Endothelial cell of umbilical vein (primary cell): ENCODE measurements around the gene ANKS1B. TPM values are rescaled to one million over a fixed set of nuclear protein-coding genes. Genes with fewer than 3 reads are reported as not detected.

Experiments used
- BruUV-seq: library from RNA; stranded (reverse); fragments of 400-500 nt; replicated peaks from 2 replicates; lab custom pipeline; 2021; lab: Mats Ljungman, UMichigan
- CTCF ChIA-PET: fragments of 300-600, 350-600 bp; sonication (Branson Sonifier 250); formaldehyde crosslinking; loops from one replicate; lab custom pipeline; 2021; ENCODE audit warnings: antibody characterized with exemption, inconsistent platforms; lab: Charles Lee
- POLR2A ChIA-PET: fragments of 300-600, 350-600 bp; sonication (Branson Sonifier 250); formaldehyde crosslinking; loops from one replicate; lab custom pipeline; 2021; ENCODE audit warnings: antibody characterized with exemption, inconsistent platforms; lab: Charles Lee
- DNase-seq: peaks from one replicate; pipeline ENCODE4 v3.0.0-alpha.2; 2011; ENCODE audit warnings: low read depth, low spot score
- FAIRE-seq: peaks from 2 replicates; lab custom pipeline; 2011; peaks lifted over from hg19 to GRCh38; lab: Jason Lieb, UNC
- H2AFZ ChIP-seq: 2 replicates; pipeline ENCODE4 v1.6.0; 2012; ENCODE audit warnings: low read depth, low read length, control low read depth, inconsistent platforms
- H3K27ac ChIP-seq: 2 replicates; pipeline ENCODE4 v1.5.1; 2011; ENCODE audit warnings: low read depth, mild to moderate bottlenecking, control low read depth, low read length, moderate library complexity; ENCODE audit not compliant: insufficient read depth
- H3K27me3 ChIP-seq, 2 experiments: 2 replicates each; pipeline versions ENCODE4 v1.6.0 to v1.6.1; 2011; ENCODE audit warnings: low read length in 2 of 2, mixed read lengths in 1 of 2; ENCODE audit not compliant: control insufficient read depth in 2 of 2, insufficient read depth in 2 of 2
- H3K36me3 ChIP-seq, 2 experiments: 2 replicates in 1 of 2; 3 replicates in 1 of 2; pipeline ENCODE4 v1.5.1; 2011; ENCODE audit warnings: low read length in 2 of 2, mild to moderate bottlenecking in 1 of 2, moderate library complexity in 1 of 2; ENCODE audit not compliant: control insufficient read depth in 2 of 2, insufficient read depth in 2 of 2; ENCODE audit errors: extremely low read depth in 1 of 2
- H3K4me1 ChIP-seq: 3 replicates; pipeline ENCODE4 v1.5.1; 2011; ENCODE audit warnings: mild to moderate bottlenecking, low read length; ENCODE audit not compliant: control insufficient read depth, insufficient read depth; ENCODE audit errors: extremely low read depth
- H3K4me2 ChIP-seq: 2 replicates; pipeline ENCODE4 v1.6.1; 2011; ENCODE audit warnings: low read length, control low read depth, mixed read lengths; ENCODE audit not compliant: insufficient read depth
- H3K4me3 ChIP-seq, 3 experiments: fragments of 200-600 bp in 1 of 3; sonication (generic), shearing (Covaris generic) in 1 of 3; replicated peaks in 1 of 3; 2 replicates each; pipeline ENCODE4 v1.5.1; 2011 to 2016; ENCODE audit warnings: control low read depth in 3 of 3, low read length in 3 of 3, mild to moderate bottlenecking in 2 of 3, inconsistent platforms in 1 of 3, low read depth in 1 of 3, moderate library complexity in 1 of 3; ENCODE audit not compliant: insufficient read depth in 1 of 3
- H3K79me2 ChIP-seq: 2 replicates; pipeline ENCODE4 v1.6.0; 2012; ENCODE audit warnings: low read length, inconsistent platforms; ENCODE audit not compliant: control insufficient read depth, insufficient read depth
- H3K9ac ChIP-seq: replicated peaks from 2 replicates; pipeline ENCODE3; 2011; ENCODE audit warnings: low read length, control low read depth; ENCODE audit not compliant: insufficient read depth; ENCODE audit errors: extremely low read depth
- H3K9me1 ChIP-seq: replicated peaks from 3 replicates; pipeline ENCODE4 v1.6.0; 2011; ENCODE audit warnings: mild to moderate bottlenecking, low read length; ENCODE audit not compliant: control insufficient read depth, insufficient read depth; ENCODE audit errors: extremely low read depth
- H3K9me3 ChIP-seq: replicated peaks from 2 replicates; pipeline ENCODE4 v1.5.1; 2012; ENCODE audit warnings: low read length, inconsistent platforms; ENCODE audit not compliant: control insufficient read depth, insufficient read depth
- H4K20me1 ChIP-seq: replicated peaks from 2 replicates; pipeline ENCODE3; 2011; ENCODE audit warnings: mild to moderate bottlenecking, low read length; ENCODE audit not compliant: control insufficient read depth, insufficient read depth; ENCODE audit errors: extremely low read depth
- CTCF ChIP-seq, 2 donors: IDR thresholded peaks; 1 replicate in 1 of 2; 2 replicates in 1 of 2; pipeline ENCODE4 v1.5.1; 2011; ENCODE audit warnings: low read length in 2 of 2, mild to moderate bottlenecking in 2 of 2, moderate library complexity in 2 of 2, control low read depth in 1 of 2, inconsistent platforms in 1 of 2, low read depth in 1 of 2; ENCODE audit not compliant: insufficient read depth in 1 of 2; ENCODE audit errors: extremely low read depth in 1 of 2
- EZH2 ChIP-seq: IDR thresholded peaks from 2 replicates; pipeline ENCODE4 v1.6.1; 2012; ENCODE audit warnings: borderline replicate concordance, low read depth, mild to moderate bottlenecking, moderate library complexity, low read length, inconsistent platforms; ENCODE audit not compliant: severe bottlenecking
- FOS ChIP-seq: IDR thresholded peaks from 2 replicates; pipeline ENCODE4 v1.6.1; 2011; ENCODE audit warnings: mild to moderate bottlenecking, low read length, moderate library complexity, borderline replicate concordance; ENCODE audit not compliant: insufficient read depth
- GATA2 ChIP-seq: IDR thresholded peaks from 2 replicates; pipeline ENCODE4 v1.7.0; 2011; ENCODE audit warnings: low read depth, mild to moderate bottlenecking, moderate library complexity, mixed read lengths, low read length; ENCODE audit not compliant: insufficient read length, insufficient read depth
- JUN ChIP-seq: IDR thresholded peaks from 2 replicates; pipeline ENCODE4 v1.6.1; 2011; ENCODE audit warnings: borderline replicate concordance, low read depth; ENCODE audit not compliant: insufficient read length, insufficient read depth
- MAX ChIP-seq: IDR thresholded peaks from 2 replicates; pipeline ENCODE4 v1.6.1; 2011; ENCODE audit not compliant: insufficient read depth, insufficient read length
- MYC ChIP-seq: IDR thresholded peaks from one replicate; pipeline ENCODE4 v1.6.1; 2011; ENCODE audit warnings: mild to moderate bottlenecking, low read depth, low read length
- POLR2A ChIP-seq: IDR thresholded peaks from 2 replicates; pipeline ENCODE4 v1.6.1; 2012; ENCODE audit warnings: low read depth, mild to moderate bottlenecking, control low read depth, low read length
- POLR2AphosphoS5 ChIP-seq: IDR thresholded peaks from 2 replicates; pipeline ENCODE4 v1.6.1; 2012; ENCODE audit warnings: low read depth, mild to moderate bottlenecking, control low read depth, low read length, moderate library complexity; ENCODE audit not compliant: insufficient read depth
- dilution Hi-C: fragments of 300-500 bp; cut with MboI; formaldehyde crosslinking; loops from one replicate; pipeline ENCODE4 v1.15.0; 2019; ENCODE audit warnings: low sequenced_read_pairs; ENCODE audit not compliant: extremely low pct_ligation_motif_present
- intact Hi-C: fragments of 100-400 bp; cut with micrococcal nuclease; formaldehyde crosslinking; loops from one replicate; pipeline ENCODE4 v1.10.0; 2022
- polyA plus RNA-seq, 4 experiments: library from polyadenylated mRNA; depleted of rRNA in 3 of 4; stranded (reverse) in 3 of 4; unstranded in 1 of 4; fragments of >200 nt; gene quantifications; 2 replicates each; pipeline versions ENCODE4 v1.2.1 to v1.2.3, GENCODE V29; 2011 to 2012; ENCODE audit warnings: missing spikeins in 1 of 4
- total RNA-seq: library from RNA; stranded (reverse); gene quantifications from 2 replicates; pipeline ENCODE4 v1.2.3, GENCODE V29; 2021

ANKS1B gene
- total and polyA plus RNA-seq, 2 donors (not counting 3 experiments of a cell fraction or from before 2014, with no cell fraction given), result 0.15 to 0.38 TPM

GRCh38 chr12:99824900-99825542 is 159.7 kb downstream of the ANKS1B start:
- ChIA-PET CTCF (no interaction called here), POLR2A (no interaction called here)
- H3K27me3 ChIP-seq, result no peaks in the 10 kb centered on the region
- no peak overlapping the region for H2AFZ ChIP-seq
- no peaks in the 10 kb centered on the region for H3K4me1 ChIP-seq
- no TSS peak for BruUV-seq
- no peak overlapping the region for H3K4me3 ChIP-seq
- no peak for DNase-seq
- no peak for FAIRE-seq
- dilution Hi-C loops (no loop called here), intact Hi-C loops (no loop called here)
- H3K9me3 ChIP-seq, result no peaks in the 10 kb centered on the region
- TF ChIP-seq POLR2AphosphoS5 (no peak), JUN (no peak), CTCF (IDR thresholded peaks at IDR 0.05; ENCODE audit: extremely low read depth in 1 of 2, insufficient read depth in 1 of 2, low read depth in 1 of 2, low read length in 2 of 2) (no peak), GATA2 (no peak), POLR2A (no peak), FOS (no peak), EZH2 (no peak), MYC (no peak), MAX (no peak)
- H3K36me3 ChIP-seq, result no peaks in the 10 kb centered on the region
- no peak overlapping the region for H3K9ac ChIP-seq
- no peak overlapping the region for H3K4me2 ChIP-seq
- H3K9me1 ChIP-seq, result no peaks in the 10 kb centered on the region
- H3K79me2 ChIP-seq, result no peaks in the 10 kb centered on the region
- H4K20me1 ChIP-seq, result no peaks in the 10 kb centered on the region
- no peak overlapping the region for H3K27ac ChIP-seq
